Fibroblast of lung (primary cell): Measurements from ENCODE around the gene TRAM2.

ENCODE experiments used
- EZH2 ChIP-seq: IDR thresholded peaks from 2 replicates; pipeline ENCODE4 v1.5.1; 2012; ENCODE audit warnings: low read length, control low read depth, mild to moderate bottlenecking; ENCODE audit errors: missing control alignments
- TF ChIP-seq, protein P1 (sequence below), 2 donors: IDR thresholded peaks in 1 of 2; conservative IDR thresholded peaks in 1 of 2; 1 replicate in 1 of 2; 2 replicates in 1 of 2; pipeline ENCODE4 v1.5.1; 2011 to 2012; ENCODE audit warnings: low read length in 2 of 2, control low read depth in 1 of 2, inconsistent platforms in 1 of 2, low read depth in 1 of 2, mild to moderate bottlenecking in 1 of 2

DNA sequence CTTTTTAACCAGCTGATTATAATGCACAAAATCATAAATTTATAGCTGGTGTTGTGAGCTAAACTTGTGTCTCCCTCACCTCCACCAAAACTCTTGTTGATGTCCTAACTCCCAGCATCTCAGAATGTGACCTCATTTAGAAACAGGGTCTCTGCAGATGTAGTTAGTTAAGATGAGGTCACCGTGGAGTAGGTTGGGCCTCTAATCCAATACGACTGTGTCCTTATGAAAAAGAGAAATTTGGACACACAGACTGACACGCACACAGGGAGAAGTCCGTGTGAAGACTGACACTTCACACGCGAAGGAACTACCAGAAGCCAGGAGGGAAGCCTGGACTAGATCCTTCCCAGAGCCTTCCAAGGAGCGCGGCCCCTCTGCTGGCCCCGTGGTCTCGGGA lies 46.5 kb downstream of the TRAM2 start:
- TF ChIP-seq, protein P1, sequence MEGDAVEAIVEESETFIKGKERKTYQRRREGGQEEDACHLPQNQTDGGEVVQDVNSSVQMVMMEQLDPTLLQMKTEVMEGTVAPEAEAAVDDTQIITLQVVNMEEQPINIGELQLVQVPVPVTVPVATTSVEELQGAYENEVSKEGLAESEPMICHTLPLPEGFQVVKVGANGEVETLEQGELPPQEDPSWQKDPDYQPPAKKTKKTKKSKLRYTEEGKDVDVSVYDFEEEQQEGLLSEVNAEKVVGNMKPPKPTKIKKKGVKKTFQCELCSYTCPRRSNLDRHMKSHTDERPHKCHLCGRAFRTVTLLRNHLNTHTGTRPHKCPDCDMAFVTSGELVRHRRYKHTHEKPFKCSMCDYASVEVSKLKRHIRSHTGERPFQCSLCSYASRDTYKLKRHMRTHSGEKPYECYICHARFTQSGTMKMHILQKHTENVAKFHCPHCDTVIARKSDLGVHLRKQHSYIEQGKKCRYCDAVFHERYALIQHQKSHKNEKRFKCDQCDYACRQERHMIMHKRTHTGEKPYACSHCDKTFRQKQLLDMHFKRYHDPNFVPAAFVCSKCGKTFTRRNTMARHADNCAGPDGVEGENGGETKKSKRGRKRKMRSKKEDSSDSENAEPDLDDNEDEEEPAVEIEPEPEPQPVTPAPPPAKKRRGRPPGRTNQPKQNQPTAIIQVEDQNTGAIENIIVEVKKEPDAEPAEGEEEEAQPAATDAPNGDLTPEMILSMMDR (conservative IDR thresholded peaks at IDR 0.05 in 1 of 2, IDR thresholded peaks at IDR 0.05 in 1 of 2; ENCODE audit: low read depth in 1 of 2, low read length in 2 of 2): no peak
- no peak for TF ChIP-seq EZH2
